Measurements from ENCODE around the gene ATP5PO.
A peak's percentile ranks its signal among the peaks of the same experiment; 100 is the strongest.

ATP5PO gene, protein sequence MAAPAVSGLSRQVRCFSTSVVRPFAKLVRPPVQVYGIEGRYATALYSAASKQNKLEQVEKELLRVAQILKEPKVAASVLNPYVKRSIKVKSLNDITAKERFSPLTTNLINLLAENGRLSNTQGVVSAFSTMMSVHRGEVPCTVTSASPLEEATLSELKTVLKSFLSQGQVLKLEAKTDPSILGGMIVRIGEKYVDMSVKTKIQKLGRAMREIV

DNA sequence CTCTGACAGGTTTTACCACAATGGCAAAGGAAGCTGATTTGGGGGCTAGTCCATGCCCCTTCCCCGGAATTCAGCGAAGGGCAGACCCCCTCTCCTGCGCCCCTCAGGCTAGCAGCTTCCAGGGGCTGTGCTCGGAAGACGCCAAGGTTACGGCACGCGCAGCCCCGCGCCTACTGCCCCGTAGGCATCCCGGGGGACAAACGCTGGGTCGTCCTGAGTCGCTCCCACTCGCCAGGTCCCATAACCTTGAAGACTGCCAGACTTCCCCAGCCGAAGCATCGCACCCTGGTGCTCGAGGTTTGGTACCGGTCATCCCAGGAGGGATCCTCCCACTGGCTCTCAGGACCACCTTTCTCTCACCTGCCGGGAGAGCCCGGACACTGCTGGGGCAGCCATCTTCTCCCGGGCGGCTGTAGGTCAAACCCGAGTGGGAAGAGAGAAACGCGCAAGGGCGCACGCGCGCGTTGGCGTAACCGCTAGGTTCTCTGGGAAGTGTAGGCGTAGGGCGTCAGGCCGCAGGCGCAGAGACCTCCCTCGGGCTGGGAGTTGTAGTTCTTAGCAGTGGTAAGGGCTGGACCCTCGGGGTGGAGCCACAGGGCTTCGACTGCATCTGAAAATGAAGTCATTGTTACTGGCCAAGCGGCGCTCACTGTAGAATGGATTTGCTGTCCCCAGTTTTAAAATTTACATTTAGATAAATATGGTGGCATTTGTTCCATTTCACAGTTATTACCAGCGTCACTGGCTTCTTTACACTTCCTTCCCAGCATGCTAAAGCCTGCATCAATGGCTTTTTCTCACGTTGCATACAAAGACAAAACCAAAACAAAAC is at the start of gene ATP5PO:
ATP5PO (minus strand) TSS at position 437 of the 832 bp plus-strand sequence; CDS start at position 396, 41 bp downstream.
- DNase-seq (ENCODE audit: low read depth in 3 of 3), result peak; percentile 92 to 97 (median 94)

DNA sequence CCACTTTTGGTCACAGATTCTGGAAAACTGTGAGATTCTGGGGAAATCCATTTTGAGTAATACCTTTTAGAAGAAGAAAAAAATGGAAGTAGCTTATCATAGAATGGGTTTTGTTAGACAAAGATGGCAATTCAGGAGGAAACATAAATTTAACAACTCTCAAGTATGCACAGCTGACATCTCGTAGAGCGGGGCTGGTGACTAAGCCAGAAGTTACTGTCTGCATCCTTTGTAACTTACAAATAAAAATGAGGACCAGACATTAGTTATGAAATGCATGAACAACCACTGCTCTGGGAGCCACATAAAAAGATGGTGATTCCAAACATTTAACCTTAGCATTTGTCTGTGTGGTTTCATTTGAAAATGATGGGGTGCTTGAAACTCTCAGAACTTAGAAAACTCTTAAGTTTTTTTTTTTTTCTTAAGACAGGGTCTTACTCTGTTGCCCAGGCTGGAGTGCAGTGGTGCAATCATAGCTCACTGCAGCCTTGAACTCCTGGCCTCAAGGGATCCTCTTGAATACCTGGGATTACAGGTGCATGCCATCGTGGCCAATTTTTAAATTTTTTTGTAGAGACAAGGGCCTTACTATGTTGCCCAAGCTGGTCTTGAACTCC is 49.2 kb upstream of the ATP5PO start:
- no peak for DNase-seq (ENCODE audit: low read depth in 3 of 3)

DNA sequence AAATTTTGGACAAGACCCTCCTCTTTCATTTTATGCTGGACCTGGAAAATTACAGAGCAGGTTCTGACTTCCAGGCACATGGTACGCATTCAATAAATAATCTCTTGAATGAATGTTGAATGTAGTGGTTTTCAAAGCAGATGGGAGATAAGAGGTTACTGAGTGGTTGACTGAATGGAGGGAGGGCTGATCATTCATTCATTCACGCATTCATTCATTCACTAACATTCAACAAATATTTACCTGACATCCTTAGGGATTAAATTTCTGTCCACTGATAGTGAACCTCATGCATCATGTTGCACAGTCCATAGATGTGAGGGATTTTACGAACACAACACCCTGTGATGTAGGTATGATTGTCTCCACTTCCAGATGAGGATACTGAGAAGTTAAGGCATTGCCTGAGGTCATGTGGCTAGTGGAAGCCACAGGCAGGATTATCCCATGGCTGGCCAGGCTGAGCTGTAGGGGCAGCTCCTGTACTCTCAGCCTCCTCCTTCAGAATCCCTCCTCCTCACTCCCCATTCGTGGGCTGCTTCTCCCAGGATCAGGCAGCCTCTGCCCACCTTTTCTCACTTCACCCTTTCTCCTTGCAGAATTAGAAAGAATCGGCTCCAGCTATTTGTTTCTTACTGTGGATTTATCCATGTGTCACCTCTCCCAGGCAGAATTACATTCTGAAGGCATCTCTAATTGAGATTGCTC is 48.4 kb upstream of the ATP5PO start:
- no peak for DNase-seq (ENCODE audit: low read depth in 3 of 3)

DNA sequence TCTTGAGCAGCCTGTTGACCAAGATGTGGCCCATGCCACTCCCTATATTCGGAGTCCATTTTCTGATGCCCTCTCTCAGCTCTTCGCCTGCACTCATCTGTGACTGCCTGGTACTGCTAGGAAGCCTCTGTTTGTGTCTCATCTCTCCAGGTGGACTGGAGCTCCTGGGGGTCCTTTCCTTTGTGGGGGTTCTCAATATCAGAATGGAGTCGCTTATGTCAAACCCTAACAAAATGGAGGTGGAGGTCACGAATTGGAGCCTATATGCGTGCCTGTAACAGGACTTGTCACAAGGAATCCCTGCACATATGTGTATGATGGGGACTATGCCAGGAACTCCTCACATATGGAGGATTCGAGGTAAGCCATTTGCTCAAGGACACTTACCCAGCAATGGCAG is 46.7 kb upstream of the ATP5PO start:
- no peak for DNase-seq (ENCODE audit: low read depth in 3 of 3)

DNA sequence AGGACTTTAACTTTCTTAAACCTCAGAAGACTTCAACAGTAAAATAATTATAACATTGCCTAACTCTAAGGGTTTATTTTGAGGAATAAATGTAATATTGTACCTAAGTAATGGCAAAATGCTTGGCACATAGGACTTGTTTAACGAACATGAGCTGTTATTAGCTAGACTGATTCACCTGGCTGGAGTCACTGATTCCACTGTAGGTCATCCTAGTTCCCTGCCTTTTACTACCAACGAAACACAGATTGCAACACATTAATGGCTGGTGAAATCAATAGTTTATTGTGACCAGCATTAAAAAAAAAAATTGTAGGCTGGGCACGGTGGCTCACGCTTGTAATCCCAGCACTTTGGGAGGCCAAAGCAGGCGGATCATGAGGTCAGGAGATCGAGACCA is 45.5 kb upstream of the ATP5PO start:
- no peak for DNase-seq (ENCODE audit: low read depth in 3 of 3)

DNA sequence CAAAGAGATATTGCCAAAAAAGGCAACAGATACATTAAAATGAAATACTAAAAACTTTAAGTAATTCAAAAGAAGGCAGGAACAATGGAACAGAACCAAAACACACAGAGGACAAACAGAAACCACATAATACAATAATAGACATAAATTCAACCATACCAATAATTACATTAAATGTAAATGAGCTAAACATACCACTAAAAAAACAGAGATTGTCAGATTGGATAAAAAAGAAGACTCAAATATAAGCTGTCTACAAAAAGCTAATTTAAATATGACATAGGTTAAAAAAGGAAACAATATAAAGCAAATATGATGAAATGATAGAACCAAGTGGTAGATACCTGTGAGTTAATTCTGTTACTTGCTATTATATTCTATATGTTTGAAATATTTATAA is 44.1 kb upstream of the ATP5PO start:
- no peak for DNase-seq (ENCODE audit: low read depth in 3 of 3)

DNA sequence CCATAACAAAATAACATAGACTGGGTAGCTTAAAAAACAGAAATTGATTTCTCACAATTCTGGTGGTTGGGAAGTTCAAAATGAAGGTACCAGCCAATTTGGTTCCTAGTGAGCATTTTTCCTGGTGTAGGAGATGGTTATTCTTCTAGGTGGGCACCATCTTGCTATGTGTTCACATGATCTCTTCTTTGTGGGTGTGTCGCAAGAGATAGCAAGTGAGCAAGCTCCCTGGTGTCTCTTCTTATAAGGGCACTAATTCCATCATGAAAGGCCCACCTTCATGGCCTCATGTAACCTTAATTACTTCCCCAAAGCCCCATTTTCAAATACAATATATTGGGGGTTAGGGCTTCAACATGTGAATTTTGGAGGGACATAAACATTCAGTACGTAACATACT is 38.8 kb upstream of the ATP5PO start:
- no peak for DNase-seq (ENCODE audit: low read depth in 3 of 3)

DNA sequence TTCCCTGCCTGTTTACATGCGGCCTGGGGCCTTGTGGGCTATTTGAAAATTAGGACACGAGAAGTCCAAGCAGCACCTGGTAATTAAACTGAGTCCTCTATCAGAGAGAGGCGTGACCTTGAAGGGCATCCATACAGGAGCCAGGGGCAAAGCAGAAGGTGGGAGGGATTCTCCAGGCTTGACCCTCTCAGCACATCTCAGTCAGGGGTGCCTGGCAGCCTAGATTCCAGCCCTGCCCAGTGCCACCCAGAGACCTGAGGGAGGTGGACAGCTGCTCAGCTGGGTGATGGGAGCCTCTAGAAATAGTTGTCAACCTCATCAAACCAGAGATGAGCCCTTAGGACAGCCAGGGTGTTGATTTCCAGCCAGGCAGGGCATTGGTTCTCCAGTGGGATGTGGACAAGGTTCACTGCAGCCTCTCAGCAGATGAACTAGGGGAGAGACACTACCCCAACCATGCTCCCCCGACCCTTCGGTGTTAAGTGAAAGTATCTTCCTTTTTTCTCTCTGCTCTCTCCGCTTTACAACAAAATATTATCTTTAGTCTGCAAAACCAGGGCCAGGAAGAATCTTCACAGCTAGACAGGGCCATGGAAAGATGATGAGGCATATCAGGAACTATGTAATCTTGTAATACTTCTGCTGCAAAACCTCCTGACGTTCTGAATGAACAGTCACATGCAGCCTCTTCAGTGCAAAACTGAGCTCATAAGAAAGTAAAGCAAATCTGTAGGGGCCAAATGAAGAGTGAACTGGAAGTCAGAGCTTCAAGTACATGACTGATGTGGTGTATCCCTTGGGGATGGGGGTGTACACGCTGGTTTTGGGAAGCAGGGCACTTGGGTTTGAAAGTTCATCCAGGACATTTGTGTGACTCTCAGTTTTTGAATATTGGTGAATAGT is 35.9 kb upstream of the ATP5PO start:
- no peak for DNase-seq (ENCODE audit: low read depth in 3 of 3)

DNA sequence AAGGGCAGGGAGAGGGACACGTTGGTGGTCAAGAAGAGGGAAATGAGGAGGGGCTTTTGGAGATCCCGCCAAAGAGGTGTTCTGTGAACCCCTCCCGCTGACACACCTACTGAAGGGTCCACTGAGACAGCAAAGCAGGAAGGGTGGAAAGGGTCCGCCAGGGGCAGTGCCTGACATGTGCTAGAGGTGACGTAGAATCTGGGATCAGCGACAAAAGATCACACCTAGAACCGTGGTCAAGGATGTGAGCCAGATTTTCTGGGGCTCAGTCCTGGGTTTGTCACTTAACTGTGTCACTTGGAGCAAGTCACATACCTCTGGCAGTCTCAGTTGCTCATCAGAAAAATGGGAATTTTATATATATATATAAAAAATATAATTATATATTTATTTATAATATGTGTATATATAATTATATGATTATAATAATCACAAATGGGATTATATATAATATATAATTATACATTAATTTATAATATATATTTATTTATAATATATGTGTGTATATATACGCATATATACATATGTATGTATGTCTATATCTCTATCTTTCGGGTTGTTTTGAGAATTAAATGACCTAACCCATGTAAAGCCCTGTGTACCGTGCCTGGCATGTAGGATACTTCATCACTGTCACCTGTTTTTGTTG is 35.0 kb upstream of the ATP5PO start:
- DNase-seq (ENCODE audit: low read depth in 3 of 3), result no peak

DNA sequence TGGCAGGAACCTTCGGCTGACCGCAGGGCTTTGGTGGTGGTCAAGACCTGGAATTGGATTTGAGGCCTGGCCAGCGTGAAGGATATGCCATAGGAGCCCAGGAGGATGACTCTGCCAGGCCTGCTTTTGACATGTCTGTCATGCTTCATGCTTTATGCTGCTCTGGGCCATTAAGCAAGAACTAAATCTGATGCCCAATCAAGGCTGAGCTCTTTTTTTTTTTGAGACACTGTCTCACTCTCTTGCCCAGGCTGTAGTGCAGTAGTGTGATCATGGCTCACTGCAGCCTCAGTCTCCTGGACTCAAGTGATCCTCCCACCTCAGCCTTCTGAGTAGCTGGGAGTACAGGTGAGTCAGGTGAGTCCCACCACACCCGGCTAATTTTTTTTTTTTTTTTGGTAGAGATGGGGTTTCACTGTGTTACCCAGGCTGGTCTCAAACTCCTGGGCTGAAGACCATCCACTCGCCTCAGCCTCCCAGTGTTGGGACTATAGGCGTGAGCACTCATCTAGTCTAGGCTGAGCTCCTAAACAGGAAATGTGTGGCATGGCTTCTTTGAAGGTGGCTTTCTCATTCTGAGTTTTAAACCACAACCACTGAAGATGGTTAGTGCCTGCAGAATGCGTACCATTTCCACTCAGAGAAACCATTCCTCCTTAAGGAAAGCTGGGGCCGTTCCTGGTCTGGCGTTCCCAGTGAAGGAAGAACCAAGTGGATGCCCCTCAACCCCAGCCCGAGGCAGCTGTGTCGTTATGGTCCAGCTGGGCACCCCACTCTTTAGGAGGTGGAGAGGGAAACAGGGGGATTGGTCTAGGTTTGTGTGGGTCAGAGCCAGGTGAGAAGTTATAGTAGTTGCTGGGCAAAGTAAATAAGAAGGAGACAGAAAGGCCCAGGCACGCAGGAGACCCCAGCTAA is 34.2 kb upstream of the ATP5PO start:
- DNase-seq (ENCODE audit: low read depth in 3 of 3), result peak in 2 of 3 experiments; percentile 47 to 52

DNA sequence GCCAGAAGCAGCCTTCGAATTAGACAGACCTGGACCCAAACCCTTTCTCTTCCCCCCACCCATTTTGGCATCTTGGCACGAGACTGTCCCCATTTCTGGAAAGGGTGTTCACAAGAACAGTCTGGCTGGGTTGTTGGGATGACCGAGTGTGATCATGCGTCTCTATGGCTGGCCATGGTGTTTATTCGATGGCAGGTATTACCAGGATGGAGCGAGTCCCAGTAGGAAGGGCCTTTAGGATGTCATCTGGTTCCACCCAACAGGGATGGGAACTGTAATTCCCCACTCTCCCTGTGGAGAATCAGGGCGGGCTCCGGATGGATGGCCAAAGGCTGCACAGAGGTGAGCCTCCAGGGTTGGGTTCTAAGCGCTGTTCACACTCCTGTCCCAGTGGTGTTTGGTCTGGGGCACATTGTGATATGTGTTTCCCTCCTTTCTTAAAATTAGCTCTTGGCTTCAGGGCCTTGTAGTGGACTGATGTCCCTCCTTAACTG is 33.4 kb upstream of the ATP5PO start:
- DNase-seq (ENCODE audit: low read depth in 3 of 3), result no peak

DNA sequence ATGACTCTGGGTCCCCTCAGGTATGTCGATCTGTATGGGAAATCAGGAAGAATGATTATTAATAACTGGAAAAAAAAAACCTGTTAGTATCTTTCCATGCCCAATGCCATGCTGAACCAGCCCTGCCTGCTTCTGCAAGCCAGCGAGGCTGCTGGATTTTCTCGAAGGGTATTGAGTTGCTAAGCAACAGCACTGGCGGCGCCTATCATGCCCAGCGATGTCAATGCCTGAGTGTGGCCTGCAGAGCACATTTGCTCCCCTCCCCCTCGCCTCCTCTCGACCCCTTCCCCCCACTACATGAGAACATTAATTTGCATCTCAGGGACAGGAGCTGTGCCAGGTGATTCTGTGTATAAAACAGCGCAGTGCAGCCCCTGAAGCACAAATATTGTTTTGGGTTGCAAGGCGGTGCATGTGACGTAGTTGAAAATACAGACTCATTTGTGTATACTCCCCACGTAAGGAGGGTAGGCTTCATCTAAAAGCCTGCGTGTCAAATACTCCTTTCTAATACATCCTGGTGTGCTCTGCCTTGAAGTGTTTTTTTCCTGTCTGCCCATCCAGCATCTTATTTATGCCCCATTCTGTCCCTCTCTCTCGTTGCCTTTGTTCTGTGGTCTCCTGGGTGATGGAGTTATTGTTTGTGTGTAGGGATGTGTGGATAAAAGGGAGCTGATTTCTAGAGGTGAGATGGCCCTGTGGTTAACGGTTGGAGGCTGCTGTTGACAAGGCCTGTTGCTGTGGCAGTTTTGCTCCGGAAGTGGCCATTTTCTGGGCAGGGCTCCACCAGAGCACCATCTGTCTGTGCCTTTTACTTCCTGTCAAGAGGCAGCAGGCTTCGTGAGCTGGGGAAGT is 32.7 kb upstream of the ATP5PO start:
- DNase-seq (ENCODE audit: low read depth in 3 of 3), result peak; percentile 61 to 71 (median 66)

DNA sequence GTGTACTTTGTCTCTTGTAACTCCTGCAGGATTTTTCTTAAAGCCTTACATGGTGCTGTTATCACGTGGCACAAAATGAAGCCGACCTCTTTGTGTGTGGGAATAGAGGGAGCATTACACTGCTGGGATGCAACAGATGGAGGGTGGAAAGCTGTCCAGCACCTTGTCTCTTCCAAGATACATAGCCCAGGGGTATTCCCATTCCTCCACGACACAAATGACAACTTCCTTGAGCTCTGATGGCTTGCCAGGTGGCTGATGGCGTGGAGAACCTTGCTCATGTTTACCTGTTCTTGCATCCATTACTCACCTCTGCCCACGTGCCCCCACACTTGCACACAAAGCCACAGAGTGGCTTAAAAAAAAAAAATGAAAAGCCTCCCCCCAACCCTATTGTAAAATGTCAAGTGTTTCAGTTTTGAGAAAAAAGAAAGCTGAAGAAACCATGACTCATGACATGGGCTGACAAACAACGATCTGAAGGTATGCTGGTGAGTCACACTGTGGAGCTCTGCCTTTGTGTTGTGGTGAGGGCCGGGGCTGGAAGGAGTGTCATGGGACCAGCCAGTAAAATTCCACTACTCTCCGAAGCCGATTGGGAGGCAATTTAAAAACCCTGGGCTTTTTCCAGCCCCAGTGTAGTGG is 32.0 kb upstream of the ATP5PO start:
- DNase-seq (ENCODE audit: low read depth in 3 of 3), result peak; percentile 70 to 82 (median 78)

DNA sequence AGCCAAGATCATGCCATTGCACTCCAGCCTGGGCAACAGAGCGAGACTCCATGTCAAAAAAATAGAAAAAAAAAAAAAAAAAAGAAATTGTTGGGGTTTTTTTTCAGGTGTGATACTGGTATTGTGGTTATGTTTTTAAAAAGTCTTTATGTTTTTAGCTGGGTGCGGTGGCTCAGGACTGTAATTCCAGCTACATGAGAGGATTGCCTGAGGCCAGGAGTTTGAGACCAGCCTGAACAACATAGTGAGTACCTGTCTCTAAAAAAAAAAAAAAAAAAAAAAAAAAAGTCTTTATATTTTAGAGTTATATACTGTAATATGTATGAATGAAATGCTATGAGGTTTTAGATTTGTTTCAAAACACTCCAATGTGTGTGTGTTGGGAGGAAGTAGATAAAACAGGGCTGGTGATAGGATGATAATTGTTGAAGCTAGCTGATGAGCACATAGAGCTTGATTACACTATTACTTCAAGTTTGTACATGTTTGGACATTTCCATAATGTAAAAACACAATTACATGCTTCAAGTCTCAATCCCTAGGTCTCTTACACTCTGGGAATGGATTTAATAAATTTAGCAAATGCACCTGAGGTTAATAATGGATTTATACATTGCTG is 30.2 kb upstream of the ATP5PO start:
- no peak for DNase-seq (ENCODE audit: low read depth in 3 of 3)

DNA sequence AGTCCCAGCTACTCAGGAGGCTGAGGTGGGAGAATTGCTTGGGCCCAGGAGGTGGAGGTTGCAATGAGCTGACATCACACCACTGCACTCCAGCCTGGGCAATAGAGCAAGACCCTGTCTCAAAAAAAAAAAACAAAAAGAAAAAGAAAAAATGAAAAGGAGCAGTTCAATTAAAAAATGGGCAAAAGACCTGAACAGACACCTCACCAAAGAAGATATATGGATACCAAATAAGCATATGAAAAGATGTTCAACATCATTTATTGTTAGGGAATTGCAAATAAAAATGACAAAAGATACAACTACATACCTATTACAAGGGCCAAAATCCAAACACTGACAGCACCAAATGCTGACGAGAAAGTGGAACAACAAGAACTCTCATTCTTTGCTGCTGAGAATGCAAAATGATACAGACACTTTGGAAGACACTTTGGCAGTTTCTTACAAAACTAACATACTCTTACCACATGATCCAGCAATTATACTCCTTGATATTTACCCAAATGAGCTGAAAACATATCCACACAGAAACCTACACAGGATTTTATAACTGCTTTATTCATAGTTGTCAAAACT is 28.7 kb upstream of the ATP5PO start:
- no peak for DNase-seq (ENCODE audit: low read depth in 3 of 3)

DNA sequence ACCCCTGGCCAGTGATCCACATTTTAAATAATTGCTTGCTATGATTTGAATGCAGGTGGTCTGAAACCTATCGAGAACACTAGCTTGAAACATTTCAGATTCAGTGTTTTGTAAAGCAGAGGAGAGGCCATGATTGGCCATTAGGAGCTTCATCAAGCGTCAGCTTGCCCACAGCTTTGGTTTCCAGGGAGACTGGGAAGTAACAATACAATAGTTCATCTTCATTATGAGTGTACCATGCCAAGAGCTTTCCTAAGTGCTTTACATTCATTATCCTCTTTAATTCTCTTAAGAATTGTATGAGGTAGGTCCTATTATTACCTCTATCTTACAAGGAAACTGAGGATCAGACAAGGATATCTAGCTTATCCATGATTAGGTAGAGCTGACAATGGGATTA is 27.7 kb upstream of the ATP5PO start:
- no peak for DNase-seq (ENCODE audit: low read depth in 3 of 3)

DNA sequence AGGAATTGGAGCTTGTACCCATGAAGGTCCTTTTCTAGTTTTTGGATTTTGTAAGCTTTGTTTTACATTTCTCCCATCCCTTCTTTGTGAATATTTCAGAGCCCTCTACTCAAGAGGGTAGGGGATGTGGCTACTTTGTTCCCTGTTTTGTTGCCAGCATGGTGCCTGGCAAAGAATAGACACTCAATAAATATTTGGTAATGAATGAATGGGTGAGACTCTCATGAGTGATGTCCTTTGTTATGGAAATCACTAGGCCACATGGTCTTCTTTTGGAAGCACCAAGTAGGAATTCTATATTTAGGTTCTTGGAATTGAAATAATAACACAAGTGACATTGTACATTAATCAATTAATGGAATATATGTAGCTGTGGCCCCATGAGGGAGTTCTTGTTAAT is 26.8 kb upstream of the ATP5PO start:
- DNase-seq (ENCODE audit: low read depth in 3 of 3), result no peak

Data from stimulated activated CD4-positive, alpha-beta T cell treated with anti-CD3 and anti-CD28 coated beads, TNF-alpha, amount 100 ng/mL, for 24 hours (primary cell).